ENCODE measurements around the gene PDCD1.
"Not testable (repeated sequence)": the region's sequence is repeated elsewhere in the genome, so short reads cannot be mapped to it uniquely, and the experiment has no call there.

PDCD1 gene

GRCh38 chr2:241882091-241882625 lies 23.5 kb upstream of the PDCD1 start:
- TF ChIP-seq JUND (IDR thresholded peaks at IDR 0.05; ENCODE audit: low read depth), result no peak
- DNase-seq (ENCODE audit: low read depth in 1 of 2, low spot score in 1 of 2), result peak; percentile 71 to 80
- in situ Hi-C loops (cut with HindIII; ENCODE audit: low pct_unique_long_range_greater_than_20kb, low sequenced_read_pairs), result no loop called here

GRCh38 chr2:241880311-241881073 lies 21.8 kb upstream of the PDCD1 start:
- no peak for DNase-seq (ENCODE audit: low read depth in 1 of 2, low spot score in 1 of 2)
- in situ Hi-C loops (cut with HindIII; ENCODE audit: low pct_unique_long_range_greater_than_20kb, low sequenced_read_pairs), result no loop called here
- TF ChIP-seq JUND (IDR thresholded peaks at IDR 0.05; ENCODE audit: low read depth), result no peak

GRCh38 chr2:241879326-241879725 lies 20.6 kb upstream of the PDCD1 start:
- DNase-seq (ENCODE audit: low read depth in 1 of 2, low spot score in 1 of 2), result no peak
- in situ Hi-C loops (cut with HindIII; ENCODE audit: low pct_unique_long_range_greater_than_20kb, low sequenced_read_pairs), result no loop called here
- TF ChIP-seq JUND (IDR thresholded peaks at IDR 0.05; ENCODE audit: low read depth), result no peak

GRCh38 chr2:241877989-241878970 lies 19.6 kb upstream of the PDCD1 start:
- in situ Hi-C loops (cut with HindIII; ENCODE audit: low pct_unique_long_range_greater_than_20kb, low sequenced_read_pairs), result no loop called here
- no peak for TF ChIP-seq JUND (IDR thresholded peaks at IDR 0.05; ENCODE audit: low read depth)
- DNase-seq (ENCODE audit: low read depth in 1 of 2, low spot score in 1 of 2), result peak; percentile 60 to 80

GRCh38 chr2:241877197-241877685 lies 18.5 kb upstream of the PDCD1 start:
- TF ChIP-seq JUND (IDR thresholded peaks at IDR 0.05; ENCODE audit: low read depth), result no peak
- no peak for DNase-seq (ENCODE audit: low read depth in 1 of 2, low spot score in 1 of 2)
- in situ Hi-C loops (cut with HindIII; ENCODE audit: low pct_unique_long_range_greater_than_20kb, low sequenced_read_pairs), result no loop called here

- no peak for DNase-seq (ENCODE audit: low read depth in 1 of 2, low spot score in 1 of 2)
- TF ChIP-seq JUND (IDR thresholded peaks at IDR 0.05; ENCODE audit: low read depth), result no peak
- in situ Hi-C loops (cut with HindIII; ENCODE audit: low pct_unique_long_range_greater_than_20kb, low sequenced_read_pairs), result no loop called here
Measured at GRCh38 chr2:241876528-241877196, 18.0 kb upstream of the PDCD1 start.

GRCh38 chr2:241875754-241876527 lies 17.2 kb upstream of the PDCD1 start:
- peak in 1 of 2 experiments; percentile 41 for DNase-seq (ENCODE audit: low read depth in 1 of 2, low spot score in 1 of 2)
- in situ Hi-C loops (cut with HindIII; ENCODE audit: low pct_unique_long_range_greater_than_20kb, low sequenced_read_pairs), result not testable (repeated sequence)

GRCh38 chr2:241874277-241874925 lies 15.7 kb upstream of the PDCD1 start:
- in situ Hi-C loops (cut with HindIII; ENCODE audit: low pct_unique_long_range_greater_than_20kb, low sequenced_read_pairs), result no loop called here
- no peak for TF ChIP-seq JUND (IDR thresholded peaks at IDR 0.05; ENCODE audit: low read depth)
- no peak for DNase-seq (ENCODE audit: low read depth in 1 of 2, low spot score in 1 of 2)

GRCh38 chr2:241873803-241874110 lies 15.1 kb upstream of the PDCD1 start:
- no peak for DNase-seq (ENCODE audit: low read depth in 1 of 2, low spot score in 1 of 2)
- in situ Hi-C loops (cut with HindIII; ENCODE audit: low pct_unique_long_range_greater_than_20kb, low sequenced_read_pairs), result no loop called here
- TF ChIP-seq JUND (IDR thresholded peaks at IDR 0.05; ENCODE audit: low read depth), result no peak

- in situ Hi-C loops (cut with HindIII; ENCODE audit: low pct_unique_long_range_greater_than_20kb, low sequenced_read_pairs), result no loop called here
Measured at GRCh38 chr2:241873081-241873802, 14.5 kb upstream of the PDCD1 start.

GRCh38 chr2:241872313-241872642 lies 13.6 kb upstream of the PDCD1 start:
- in situ Hi-C loops (cut with HindIII; ENCODE audit: low pct_unique_long_range_greater_than_20kb, low sequenced_read_pairs), result no loop called here

More at GRCh38 chr2:241873081-241873802, 14.5 kb upstream of the PDCD1 start:
- no peak for TF ChIP-seq JUND (IDR thresholded peaks at IDR 0.05; ENCODE audit: low read depth)
- no peak for DNase-seq (ENCODE audit: low read depth in 1 of 2, low spot score in 1 of 2)

More at GRCh38 chr2:241872313-241872642, 13.6 kb upstream of the PDCD1 start:
- TF ChIP-seq JUND (IDR thresholded peaks at IDR 0.05; ENCODE audit: low read depth), result no peak
- no peak for DNase-seq (ENCODE audit: low read depth in 1 of 2, low spot score in 1 of 2)

All from T47D (cell line).